Testis (tissue), 3 donors: Measurements from ENCODE around the gene RGS21. TPM values are rescaled to one million over a fixed set of nuclear protein-coding genes. Genes with fewer than 3 reads are reported as not detected.

Experiments used
- DNase-seq: peaks from one replicate; pipeline ENCODE4 v3.0.0-alpha.2; 2019
- H3K27ac ChIP-seq, 2 donors: fragments of 200-600 bp; sonication (generic); one replicate each; pipeline ENCODE4 v1.5.1; 2019
- H3K27me3 ChIP-seq: fragments of 200-600 bp; sonication (generic); one replicate; pipeline ENCODE4 v1.5.1; 2019
- H3K36me3 ChIP-seq: fragments of 200-600 bp; sonication (generic); one replicate; pipeline ENCODE4 v1.5.1; 2017; ENCODE audit warnings: low read depth; ENCODE audit errors: missing control alignments
- H3K4me1 ChIP-seq: fragments of 200-600 bp; sonication (generic); one replicate; pipeline ENCODE4 v1.5.1; 2019
- H3K4me3 ChIP-seq, 2 donors: fragments of 200-600 bp; sonication (generic); one replicate each; pipeline ENCODE4 v1.5.1; 2017 to 2019
- H3K9me3 ChIP-seq: fragments of 200-600 bp; sonication (generic); one replicate; pipeline ENCODE4 v1.5.1; 2017
- POLR2A ChIP-seq: fragments of 450-650 bp; IDR thresholded peaks from one replicate; pipeline ENCODE4 v1.6.1; 2017; ENCODE audit warnings: antibody characterized with exemption, mild to moderate bottlenecking, moderate library complexity
- WGBS, 2 donors: methylation state at CpG; one replicate each; pipeline ENCODE4 v1.1.5; 2018; 5-methylcytosine and 5-hydroxymethylcytosine counted together
- intact Hi-C: fragments of 100-400 bp; cut with DNase I; formaldehyde crosslinking; loops from one replicate; pipeline ENCODE4 v1.15.1; 2023; ENCODE audit warnings: low total_unique reads
- polyA plus RNA-seq: library from polyadenylated mRNA; stranded (reverse); fragments of 350-450 nt; fragmentation: Illumina TruSeq; extraction: RNeasy Lipid Tissue Mini Kit (QIAGEN cat#74804); gene quantifications from one replicate; pipeline ENCODE4 v1.2.3, GENCODE V29; 2014; ENCODE audit warnings: low read depth, low replicate concordance; ENCODE audit not compliant: insufficient read depth
- total RNA-seq, 2 donors: library from RNA; depleted of rRNA; stranded (reverse); fragments of >200 nt; gene quantifications; one replicate each; pipeline ENCODE4 v1.2.3, GENCODE V29; 2016
- TF ChIP-seq, protein P1 (sequence below), 3 experiments: fragments of 450-650 bp in 2 of 3; fragments of 200-600 bp in 1 of 3; sonication (generic) in 1 of 3; IDR thresholded peaks; one replicate each; pipeline ENCODE4 v1.5.1; 2016 to 2019; ENCODE audit warnings: antibody characterized with exemption in 3 of 3, mild to moderate bottlenecking in 2 of 3, moderate library complexity in 1 of 3

RGS21 gene
- total and polyA plus RNA-seq, 3 donors from 2014 or later, result not detected

DNA sequence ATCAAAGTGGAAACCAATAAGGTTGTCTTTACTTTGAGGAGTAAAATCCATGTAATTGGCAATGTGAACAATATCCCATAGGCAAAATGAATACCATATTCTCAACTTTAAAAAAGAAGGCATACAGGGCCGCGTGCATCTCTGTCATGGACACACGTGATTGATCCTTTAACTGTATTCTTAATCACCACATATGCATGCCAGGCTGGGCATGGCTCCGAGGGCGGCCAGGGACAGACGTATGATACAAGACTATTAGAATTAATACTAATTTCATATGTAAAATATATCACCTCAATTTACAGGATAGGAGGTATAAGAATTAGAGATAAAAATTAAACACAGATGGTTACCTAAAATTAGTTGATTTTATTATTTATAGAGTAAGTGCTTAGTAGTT, 11.2 kb downstream of the RGS21 start:
- Histone ChIP-seq H3K27me3 (no peaks in the 10 kb centered on the region), H3K27ac (no peak overlapping the region), H3K9me3 (no peaks in the 10 kb centered on the region), H3K4me3 (no peak overlapping the region), H3K4me1 (no peaks in the 10 kb centered on the region), H3K36me3 (no peaks in the 10 kb centered on the region)
- DNase-seq, result no peak
- 94% methylated on average over 6 of the region's 6 CpGs for WGBS, 2 donors
- intact Hi-C loops, result no loop called here
- TF ChIP-seq POLR2A, result no peak
- TF ChIP-seq, protein P1, sequence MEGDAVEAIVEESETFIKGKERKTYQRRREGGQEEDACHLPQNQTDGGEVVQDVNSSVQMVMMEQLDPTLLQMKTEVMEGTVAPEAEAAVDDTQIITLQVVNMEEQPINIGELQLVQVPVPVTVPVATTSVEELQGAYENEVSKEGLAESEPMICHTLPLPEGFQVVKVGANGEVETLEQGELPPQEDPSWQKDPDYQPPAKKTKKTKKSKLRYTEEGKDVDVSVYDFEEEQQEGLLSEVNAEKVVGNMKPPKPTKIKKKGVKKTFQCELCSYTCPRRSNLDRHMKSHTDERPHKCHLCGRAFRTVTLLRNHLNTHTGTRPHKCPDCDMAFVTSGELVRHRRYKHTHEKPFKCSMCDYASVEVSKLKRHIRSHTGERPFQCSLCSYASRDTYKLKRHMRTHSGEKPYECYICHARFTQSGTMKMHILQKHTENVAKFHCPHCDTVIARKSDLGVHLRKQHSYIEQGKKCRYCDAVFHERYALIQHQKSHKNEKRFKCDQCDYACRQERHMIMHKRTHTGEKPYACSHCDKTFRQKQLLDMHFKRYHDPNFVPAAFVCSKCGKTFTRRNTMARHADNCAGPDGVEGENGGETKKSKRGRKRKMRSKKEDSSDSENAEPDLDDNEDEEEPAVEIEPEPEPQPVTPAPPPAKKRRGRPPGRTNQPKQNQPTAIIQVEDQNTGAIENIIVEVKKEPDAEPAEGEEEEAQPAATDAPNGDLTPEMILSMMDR (IDR thresholded peaks at IDR 0.05), result no peak

DNA sequence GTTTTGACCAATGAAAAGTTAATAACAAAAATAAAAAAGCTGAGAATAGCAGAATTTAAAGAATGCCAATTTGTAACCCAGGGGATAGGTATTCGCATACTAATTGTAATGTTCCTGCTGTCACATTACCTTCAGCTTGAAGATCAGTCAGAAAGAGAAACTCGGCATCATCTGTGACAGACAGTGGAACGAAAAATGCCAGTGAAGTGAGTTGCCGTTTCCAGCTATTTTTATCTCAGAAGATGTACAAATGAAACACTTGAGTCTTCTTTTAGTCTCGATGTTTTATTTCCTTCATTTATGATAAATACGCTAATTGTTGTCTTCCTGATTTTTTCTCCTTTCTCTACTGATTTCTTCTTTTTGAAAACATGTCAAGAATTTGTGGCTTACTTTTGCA, 26.1 kb downstream of the RGS21 start:
- DNase-seq, result no peak
- Histone ChIP-seq H3K4me3 (no peak overlapping the region), H3K9me3 (no peaks in the 10 kb centered on the region), H3K4me1 (no peaks in the 10 kb centered on the region), H3K27ac (no peak overlapping the region), H3K36me3 (no peaks in the 10 kb centered on the region), H3K27me3 (no peaks in the 10 kb centered on the region)
- TF ChIP-seq, protein P1 (IDR thresholded peaks at IDR 0.05), result no peak
- TF ChIP-seq POLR2A, result no peak
- intact Hi-C loops, result no loop called here
- WGBS, 2 donors, result 60 to 70% methylated on average over 6 of the region's 6 CpGs

DNA sequence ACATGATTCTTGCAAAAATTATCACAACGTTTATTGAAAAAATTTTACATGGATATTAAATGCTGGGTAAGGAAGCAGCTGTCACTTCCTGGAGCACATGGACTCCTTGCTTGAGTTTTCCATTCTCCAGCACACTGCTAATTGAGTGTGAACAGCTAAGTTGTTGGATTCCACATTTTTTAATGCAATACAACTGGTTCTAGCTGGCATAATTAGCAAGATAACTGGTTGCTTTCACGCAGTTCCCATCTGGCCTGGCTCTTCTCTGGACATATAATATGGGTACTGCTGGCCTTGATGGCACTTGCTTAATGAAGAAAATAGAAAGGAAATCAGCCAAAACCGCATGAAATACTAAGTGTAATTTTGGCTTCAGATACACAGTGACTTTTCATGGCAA, 26.6 kb downstream of the RGS21 start:
- 42 to 43% methylated on average over 3 of the region's 3 CpGs for WGBS, 2 donors
- H3K27me3 ChIP-seq, result no peaks in the 10 kb centered on the region
- intact Hi-C loops, result no loop called here
- H3K36me3 ChIP-seq, result no peaks in the 10 kb centered on the region
- DNase-seq, result no peak
- no peak overlapping the region for H3K4me3 ChIP-seq
- H3K9me3 ChIP-seq, result no peaks in the 10 kb centered on the region
- H3K27ac ChIP-seq, result no peak overlapping the region
- no peak for TF ChIP-seq POLR2A
- TF ChIP-seq, protein P1 (IDR thresholded peaks at IDR 0.05), result no peak
- H3K4me1 ChIP-seq, result no peaks in the 10 kb centered on the region

DNA sequence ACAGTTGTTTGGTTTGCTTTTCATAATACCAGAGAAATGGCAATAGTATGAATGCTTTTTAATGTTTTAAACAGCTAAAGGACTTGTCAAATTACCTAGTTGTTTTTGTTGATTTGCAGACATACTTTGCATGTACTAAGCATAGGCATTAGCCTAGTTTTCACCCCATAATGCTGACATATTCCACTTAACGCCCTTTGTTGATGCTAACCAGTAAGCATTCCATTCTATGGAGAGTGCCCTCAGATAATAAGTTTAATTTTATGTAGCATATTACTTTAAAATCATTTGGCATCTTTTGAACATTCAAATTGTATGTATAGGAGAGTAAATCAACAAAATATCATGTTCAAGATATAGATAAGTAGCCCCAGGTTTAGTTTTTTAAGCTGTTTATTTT, 32.5 kb downstream of the RGS21 start:
- no peaks in the 10 kb centered on the region for H3K27me3 ChIP-seq
- no peak overlapping the region for H3K4me3 ChIP-seq
- 79 to 85% methylated on average over 1 of the region's 1 CpG for WGBS, 2 donors
- no peak for DNase-seq
- TF ChIP-seq, protein P1 (IDR thresholded peaks at IDR 0.05), result no peak
- no peak for TF ChIP-seq POLR2A
- intact Hi-C loops, result no loop called here
- no peaks in the 10 kb centered on the region for H3K36me3 ChIP-seq
- no peaks in the 10 kb centered on the region for H3K4me1 ChIP-seq
- no peaks in the 10 kb centered on the region for H3K9me3 ChIP-seq
- H3K27ac ChIP-seq, result no peak overlapping the region

DNA sequence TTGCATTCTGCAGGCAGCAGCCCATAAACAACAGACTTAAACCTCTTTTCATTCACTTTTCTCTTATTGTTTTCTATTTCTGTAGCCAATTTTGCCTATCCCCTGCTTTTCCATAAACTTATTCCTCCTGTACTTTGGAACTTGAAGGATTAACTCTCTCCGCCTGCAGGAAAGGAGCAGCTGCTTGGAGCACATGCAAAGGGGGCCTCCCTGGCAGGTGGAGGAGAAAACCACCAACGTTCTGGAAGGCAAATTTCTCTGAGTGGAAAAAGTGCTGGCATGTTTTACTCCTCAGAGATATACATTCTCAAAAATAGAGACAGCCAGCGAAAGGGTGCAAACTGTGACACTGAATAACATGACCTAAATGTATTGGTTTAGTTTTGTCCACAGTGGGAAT, 33.6 kb downstream of the RGS21 start:
- Histone ChIP-seq H3K27me3 (no peaks in the 10 kb centered on the region), H3K4me3 (no peak overlapping the region), H3K4me1 (no peaks in the 10 kb centered on the region), H3K27ac (no peak overlapping the region), H3K36me3 (no peaks in the 10 kb centered on the region), H3K9me3 (no peaks in the 10 kb centered on the region)
- TF ChIP-seq, protein P1 (IDR thresholded peaks at IDR 0.05), result no peak
- TF ChIP-seq POLR2A, result no peak
- intact Hi-C loops, result no loop called here
- 55 to 72% methylated on average over 3 of the region's 3 CpGs for WGBS, 2 donors
- no peak for DNase-seq
